Mammary epithelial cell (primary cell): ENCODE measurements around the gene AKAP8L.

Experiments used
- CTCF ChIP-seq, 2 donors: IDR thresholded peaks in 1 of 2; conservative IDR thresholded peaks in 1 of 2; 2 replicates each; pipeline ENCODE4 v1.5.1; 2011 to 2012; ENCODE audit warnings: inconsistent platforms in 2 of 2, low read length in 2 of 2, mild to moderate bottlenecking in 2 of 2, control low read depth in 1 of 2, low read depth in 1 of 2; ENCODE audit not compliant: insufficient read depth in 1 of 2; ENCODE audit errors: extremely low read depth in 1 of 2
- EZH2 ChIP-seq: IDR thresholded peaks from 2 replicates; pipeline ENCODE4 v1.6.1; 2012; ENCODE audit warnings: low read length, inconsistent platforms, borderline replicate concordance

GRCh38 chr19:15381864-15382263 is 36.9 kb downstream of the AKAP8L start:
- TF ChIP-seq CTCF (conservative IDR thresholded peaks at IDR 0.05 in 1 of 2, IDR thresholded peaks at IDR 0.05 in 1 of 2; ENCODE audit: extremely low read depth in 1 of 2, insufficient read depth in 1 of 2, low read depth in 1 of 2, low read length in 2 of 2) (no peak), EZH2 (no peak)
